GM18909 (cell line): ENCODE results near the gene POU6F1.
"Not testable (repeated sequence)": the region's sequence is repeated elsewhere in the genome, so short reads cannot be mapped to it uniquely, and the experiment has no call there.

ENCODE experiments used
- ATAC-seq: cut with Tn5 transposase; IDR thresholded peaks from one replicate; pipeline ENCODE4 v1.9.1; 2021; ENCODE audit warnings: mild to moderate bottlenecking; ENCODE audit not compliant: unreplicated experiment, poor library complexity

The POU6F1 gene

GRCh38 chr12:51217968-51218606 is at the start of gene POU6F1:
POU6F1 (minus strand) TSS chr12:51218062; CDS start chr12:51206836, 11,226 bp downstream.
- ATAC-seq, result peak; percentile 64

DNA sequence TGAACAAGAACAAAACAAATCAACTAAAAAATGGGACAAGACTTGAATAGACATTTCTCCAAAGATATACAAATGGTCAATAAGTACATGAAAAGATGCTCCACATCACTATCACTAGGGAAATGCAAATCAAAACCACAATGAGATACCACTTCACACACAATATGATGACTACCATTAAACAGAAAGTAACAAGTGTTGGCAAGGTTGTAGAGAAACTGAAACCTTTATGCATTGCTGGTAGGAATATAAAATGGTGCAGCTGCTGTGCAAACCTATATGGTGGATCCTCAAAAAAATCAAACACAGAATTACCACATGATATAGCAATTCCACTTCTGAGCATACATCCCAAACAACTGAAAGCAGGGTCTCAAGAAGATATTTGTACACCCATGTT is 47.2 kb upstream of the POU6F1 start:
- no peak for ATAC-seq

DNA sequence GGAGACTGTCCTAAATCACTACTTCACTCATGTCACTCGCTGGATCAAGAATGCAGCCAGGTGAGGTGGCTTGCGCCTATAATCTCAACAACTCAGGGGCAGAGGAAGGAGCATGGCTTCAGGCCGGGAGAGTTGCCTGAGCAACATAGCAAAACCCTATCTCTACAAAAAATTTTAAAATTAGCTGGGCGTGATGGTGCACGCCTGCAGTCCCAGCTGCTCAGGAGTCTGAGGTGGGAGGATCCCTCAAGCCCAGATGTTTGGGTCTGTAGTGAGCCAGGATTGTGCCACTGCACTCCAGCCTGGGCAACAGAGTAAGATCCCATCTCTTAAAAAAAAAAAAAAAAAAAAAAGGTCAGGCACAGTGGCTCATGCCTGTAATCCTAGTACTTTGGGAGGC is 46.4 kb upstream of the POU6F1 start:
- ATAC-seq, result no peak

GRCh38 chr12:51263341-51263740 is 45.5 kb upstream of the POU6F1 start:
- ATAC-seq, result no peak

DNA sequence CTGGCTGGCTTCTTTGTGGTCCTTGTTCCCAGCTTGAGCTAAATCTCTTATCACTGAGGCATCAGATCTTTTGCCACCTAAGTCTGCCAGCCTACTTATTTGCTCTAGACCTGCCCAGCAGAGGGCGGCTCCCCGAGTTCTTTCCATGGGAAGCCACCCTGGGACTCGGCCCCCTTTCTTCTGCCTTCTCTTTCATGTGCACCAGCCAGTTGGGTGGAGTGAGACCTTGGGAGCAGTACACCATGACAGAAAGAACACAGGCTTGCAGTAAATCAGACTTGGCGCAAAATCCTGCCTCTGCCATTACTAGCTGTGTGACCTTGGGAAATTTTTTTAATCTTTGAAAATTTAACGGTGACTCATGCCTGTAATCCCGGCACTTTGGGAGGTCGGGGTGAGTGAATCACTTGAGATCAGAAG is 44.9 kb upstream of the POU6F1 start:
- no peak for ATAC-seq

- ATAC-seq, result not testable (repeated sequence)
Observed at GRCh38 chr12:51259600-51259999, 41.7 kb upstream of the POU6F1 start.

DNA sequence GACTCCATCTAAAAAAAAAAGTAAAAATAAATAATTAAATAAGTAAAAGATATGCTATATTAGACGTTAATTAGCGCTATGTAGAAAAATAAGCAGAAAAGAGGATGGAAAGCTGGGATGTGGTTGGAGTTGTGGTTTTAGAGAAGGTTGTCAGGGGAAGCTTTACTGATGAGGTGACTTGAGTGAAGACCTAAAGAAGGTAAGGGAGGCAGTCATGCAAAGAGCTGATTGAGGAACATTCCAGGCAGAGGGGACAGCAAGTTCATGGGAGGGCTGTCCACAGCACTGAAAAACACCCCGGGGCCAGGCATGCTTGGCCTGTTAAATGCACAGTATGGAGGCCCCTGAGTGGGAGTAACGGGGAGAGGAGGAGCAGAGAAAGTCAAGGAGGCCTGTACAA is 36.7 kb upstream of the POU6F1 start:
- no peak for ATAC-seq

GRCh38 chr12:51253276-51253675 is 35.4 kb upstream of the POU6F1 start:
- ATAC-seq, result no peak

GRCh38 chr12:51247523-51248206 is 29.8 kb upstream of the POU6F1 start:
- no peak for ATAC-seq

DNA sequence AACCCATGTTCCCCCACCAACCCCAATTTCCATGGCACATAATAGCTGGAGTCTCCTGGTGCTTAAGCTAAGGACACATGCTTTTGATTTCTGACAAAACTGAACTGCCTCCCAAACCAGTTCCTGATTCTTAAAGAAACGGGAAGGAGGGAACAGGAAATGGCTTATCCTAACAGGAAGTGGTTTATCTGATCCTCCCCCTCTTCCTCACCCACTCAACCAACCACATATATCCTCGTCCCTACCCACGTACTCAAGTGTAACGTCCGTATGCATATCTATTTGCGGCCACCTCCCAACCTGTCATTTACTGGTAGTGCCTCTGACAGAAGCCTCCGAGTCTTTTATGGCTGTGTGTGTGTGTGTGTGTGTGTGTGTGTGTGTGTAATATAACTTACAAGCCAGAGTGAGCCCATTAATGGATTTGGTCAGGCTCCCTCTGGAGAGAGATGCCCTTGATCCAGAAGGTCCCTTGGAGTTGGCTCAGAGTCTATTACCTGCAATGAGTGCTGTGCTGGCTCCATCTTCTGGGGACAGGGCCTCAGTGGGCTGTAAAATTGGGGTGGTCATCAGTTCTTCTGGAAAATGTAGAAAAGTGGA is 28.5 kb upstream of the POU6F1 start:
- ATAC-seq, result no peak

DNA sequence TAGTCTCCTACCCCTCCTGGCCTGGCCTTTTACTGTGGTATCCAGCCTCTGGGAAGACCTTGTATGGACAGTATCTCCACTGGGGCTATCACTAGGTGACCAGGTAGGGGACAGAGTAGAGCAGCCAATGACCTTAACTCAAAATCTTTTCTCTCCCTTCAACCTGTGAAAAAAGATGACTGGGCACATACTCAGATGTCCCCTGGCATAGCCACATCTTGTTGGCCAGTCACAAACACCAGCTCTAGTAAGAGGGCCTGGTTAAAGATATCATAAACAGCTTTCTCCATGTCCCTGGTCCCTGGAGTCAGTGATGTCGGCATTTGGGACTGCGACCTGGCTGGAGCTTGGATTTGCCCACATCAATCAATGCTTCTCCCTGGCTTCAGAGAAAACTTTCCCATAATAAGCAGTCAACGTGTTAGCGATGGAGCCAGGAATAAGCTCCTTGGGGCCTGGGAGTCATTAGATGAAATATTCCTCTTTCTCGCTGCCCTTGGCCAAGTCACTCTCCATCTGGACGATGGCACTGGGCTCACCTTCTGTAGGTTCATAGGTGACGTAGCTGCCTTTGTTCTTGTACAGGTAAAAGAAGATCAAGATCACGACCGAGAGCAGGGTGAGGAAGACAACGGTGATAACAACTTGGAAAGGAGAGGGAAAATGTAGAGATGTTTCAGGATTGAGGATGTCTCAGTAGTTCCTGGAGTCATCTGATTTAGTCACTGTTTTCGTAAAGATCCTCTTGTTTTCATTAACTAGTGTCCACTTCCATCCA is 27.8 kb upstream of the POU6F1 start:
- no peak for ATAC-seq

- no peak for ATAC-seq
Observed at GRCh38 chr12:51244269-51244668, 26.4 kb upstream of the POU6F1 start.

DNA sequence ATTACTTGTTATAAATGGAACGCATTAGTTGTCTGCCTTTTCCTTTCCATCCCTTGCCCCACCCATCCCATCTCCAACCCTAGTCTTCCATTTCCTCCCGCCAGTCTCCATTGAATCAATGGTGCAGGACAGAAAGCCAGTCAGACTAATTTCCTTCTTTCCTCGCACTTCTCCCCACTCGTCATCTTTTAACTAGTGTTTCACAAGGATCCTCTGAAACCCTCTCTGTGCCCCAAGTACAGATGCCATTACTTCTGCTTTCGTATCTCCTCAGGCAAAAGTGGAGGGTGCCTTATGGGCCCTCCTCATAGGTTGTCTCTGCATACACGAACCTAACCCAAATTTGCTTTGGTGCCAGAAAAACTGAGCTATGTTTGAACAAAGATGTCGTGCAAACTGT is 25.0 kb upstream of the POU6F1 start:
- ATAC-seq, result no peak

GRCh38 chr12:51242120-51242519 is 24.3 kb upstream of the POU6F1 start:
- no peak for ATAC-seq

- no peak for ATAC-seq
Observed at GRCh38 chr12:51240971-51241370, 23.1 kb upstream of the POU6F1 start.

DNA sequence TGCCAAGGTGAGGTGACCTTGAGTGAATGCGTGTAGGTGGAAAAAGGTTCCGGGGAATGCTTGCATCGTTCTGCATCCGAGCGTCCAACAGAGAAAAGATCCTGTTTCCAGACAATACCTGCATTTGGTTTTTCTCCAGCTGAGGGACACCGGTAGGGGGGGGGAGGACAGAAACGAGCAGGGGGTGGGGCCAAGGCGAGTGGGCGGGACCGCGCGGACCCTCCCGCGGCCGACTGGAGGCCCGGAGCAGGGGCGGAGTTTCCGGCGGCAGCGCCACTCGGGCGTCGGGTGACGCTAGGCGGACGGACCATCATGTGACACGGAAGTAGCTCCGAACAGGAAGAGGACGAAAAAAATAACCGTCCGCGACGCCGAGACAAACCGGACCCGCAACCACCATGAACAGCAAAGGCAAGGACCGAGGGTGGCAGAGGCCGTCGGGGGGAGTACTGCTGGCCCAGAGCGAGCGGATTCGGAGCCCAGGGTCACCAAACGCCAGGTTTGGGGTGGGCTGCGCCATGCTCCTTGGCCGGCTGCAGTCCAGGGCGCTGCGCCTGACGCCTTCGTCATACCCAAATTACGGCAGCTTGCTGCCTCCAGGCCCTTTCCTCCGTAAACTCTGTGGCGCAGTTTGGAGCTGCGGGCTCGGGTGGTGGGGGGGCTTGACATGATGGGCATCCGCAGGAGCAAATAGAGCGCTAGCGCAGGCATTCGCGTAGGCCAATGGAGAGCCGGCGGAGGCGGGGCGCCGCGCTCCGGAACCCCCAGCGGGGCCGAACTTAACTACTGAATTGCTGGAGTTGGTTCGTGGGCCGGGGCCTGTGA is 20.9 kb upstream of the POU6F1 start, which contains the start of gene DAZAP2:
Gene DAZAP2 (plus strand): TSS at position 317 of the 825 bp plus-strand sequence. CDS start 82 bp downstream, at position 399.
- ATAC-seq, result peak; percentile 92

DNA sequence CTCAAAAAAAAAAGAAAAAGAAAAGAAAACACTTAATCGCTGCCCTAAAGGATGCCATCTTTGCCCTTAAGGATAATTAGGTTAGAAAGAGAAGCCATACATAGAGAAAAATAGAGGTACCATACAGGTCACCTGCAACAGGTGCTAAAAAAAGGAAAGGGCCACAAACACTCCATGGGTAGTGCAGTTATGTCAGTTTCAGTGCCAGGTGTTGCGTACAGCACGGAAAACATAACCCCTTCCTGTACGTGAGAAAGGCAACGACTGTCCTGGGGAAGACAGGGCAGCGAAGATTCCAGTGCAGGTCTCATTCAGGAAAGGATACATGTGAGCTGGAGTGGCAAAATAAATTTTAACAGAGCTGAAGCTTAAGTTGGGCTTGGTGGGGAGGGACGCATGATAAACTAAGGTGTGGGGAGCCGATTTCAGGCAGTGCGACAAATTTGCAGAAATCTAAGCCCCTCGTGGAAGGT is 20.2 kb upstream of the POU6F1 start:
- ATAC-seq, result peak; percentile 4

DNA sequence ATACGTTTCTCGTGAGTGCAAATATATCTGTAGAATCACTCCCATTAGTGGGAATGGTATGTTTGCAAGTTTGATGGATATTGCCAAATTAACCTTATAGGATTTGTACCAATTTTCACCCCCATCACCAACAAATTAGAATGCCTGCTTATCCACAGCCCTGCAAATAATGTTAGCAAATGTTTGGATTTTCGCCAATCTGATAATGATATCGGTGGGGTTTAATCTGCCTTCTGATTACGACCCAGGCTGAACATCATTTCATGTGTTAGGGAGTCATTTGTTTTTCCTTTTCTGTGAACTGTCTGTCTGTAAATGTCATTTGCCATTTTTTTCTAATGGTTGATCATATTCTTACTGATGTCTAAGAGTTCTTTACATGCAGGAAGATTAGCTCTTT is 16.7 kb upstream of the POU6F1 start:
- ATAC-seq, result no peak

DNA sequence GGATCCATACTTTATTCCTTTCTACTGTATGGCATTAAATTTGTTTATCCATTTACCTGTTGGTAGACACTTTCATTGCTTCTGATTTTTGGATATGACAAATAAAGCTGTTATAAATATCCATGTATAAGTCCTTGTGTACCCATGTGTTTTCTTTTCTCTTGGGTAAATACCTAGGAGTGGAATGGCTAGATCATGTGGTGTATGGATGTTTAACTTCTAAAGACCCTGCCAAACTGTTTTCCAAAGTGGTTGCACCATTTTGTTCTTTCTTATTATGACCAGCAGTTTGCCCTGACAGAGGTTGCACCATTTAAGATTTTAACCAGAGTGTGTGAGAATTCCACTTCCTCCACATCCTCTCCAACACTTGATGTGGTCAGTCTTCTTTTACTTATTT is 14.8 kb upstream of the POU6F1 start:
- ATAC-seq, result no peak
